Ishikawa (cell line): ENCODE data around the gene ELL2.

Source experiments
- CEBPB ChIP-seq: IDR thresholded peaks from 2 replicates; pipeline ENCODE4 v1.6.1; 2012
- EP300 ChIP-seq: IDR thresholded peaks from 2 replicates; pipeline ENCODE4 v1.6.1; 2012; ENCODE audit warnings: borderline replicate concordance

GRCh38 chr5:95870105-95870672, 91.5 kb downstream of the ELL2 start:
- TF ChIP-seq CEBPB (no peak), EP300 (no peak)
